ENCODE data around the gene ITPK1. TPM values are rescaled to one million over a fixed set of nuclear protein-coding genes. Genes with fewer than 3 reads are reported as not detected.

The ITPK1 gene
- total RNA-seq, 4 donors from 2014 or later = 64.8 to 235 (median 128) TPM

GRCh38 chr14:93012506-93012905 lies 103.2 kb downstream of the ITPK1 start:
- TF ChIP-seq, protein P1, sequence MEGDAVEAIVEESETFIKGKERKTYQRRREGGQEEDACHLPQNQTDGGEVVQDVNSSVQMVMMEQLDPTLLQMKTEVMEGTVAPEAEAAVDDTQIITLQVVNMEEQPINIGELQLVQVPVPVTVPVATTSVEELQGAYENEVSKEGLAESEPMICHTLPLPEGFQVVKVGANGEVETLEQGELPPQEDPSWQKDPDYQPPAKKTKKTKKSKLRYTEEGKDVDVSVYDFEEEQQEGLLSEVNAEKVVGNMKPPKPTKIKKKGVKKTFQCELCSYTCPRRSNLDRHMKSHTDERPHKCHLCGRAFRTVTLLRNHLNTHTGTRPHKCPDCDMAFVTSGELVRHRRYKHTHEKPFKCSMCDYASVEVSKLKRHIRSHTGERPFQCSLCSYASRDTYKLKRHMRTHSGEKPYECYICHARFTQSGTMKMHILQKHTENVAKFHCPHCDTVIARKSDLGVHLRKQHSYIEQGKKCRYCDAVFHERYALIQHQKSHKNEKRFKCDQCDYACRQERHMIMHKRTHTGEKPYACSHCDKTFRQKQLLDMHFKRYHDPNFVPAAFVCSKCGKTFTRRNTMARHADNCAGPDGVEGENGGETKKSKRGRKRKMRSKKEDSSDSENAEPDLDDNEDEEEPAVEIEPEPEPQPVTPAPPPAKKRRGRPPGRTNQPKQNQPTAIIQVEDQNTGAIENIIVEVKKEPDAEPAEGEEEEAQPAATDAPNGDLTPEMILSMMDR (IDR thresholded peaks at IDR 0.05) = no peak
- no peak for TF ChIP-seq POLR2A (IDR thresholded peaks at IDR 0.05)
- TF ChIP-seq EP300 (IDR thresholded peaks at IDR 0.05; ENCODE audit: low read depth) = no peak
- TF ChIP-seq POLR2AphosphoS5 (IDR thresholded peaks at IDR 0.05) = no peak
- no peak for DNase-seq
- no peaks in the 10 kb centered on the region for H3K9me3 ChIP-seq
- H3K4me3 ChIP-seq = no peak overlapping the region
- in situ Hi-C loops (cut with MboI; ENCODE audit: low pct_ligation_motif_present in 1 of 4, low pct_unique_long_range_greater_than_20kb in 1 of 4, low sequenced_read_pairs in 3 of 4) (no loop called here), intact Hi-C loops (cut with DNase I; ENCODE audit: low total_unique reads) (no loop called here)
- WGBS, 2 donors (ENCODE audit: low coverage in 1 of 2) = 69% methylated on average over 7 of the region's 7 CpGs; no CpG with 5 or more reads in 1 of the 2 donors
- H3K27me3 ChIP-seq = no peaks in the 10 kb centered on the region
- H3K4me1 ChIP-seq = peaks cover 25 to 48% (median 43%) of the 10 kb centered on the region in 4 donors
- H3K27ac ChIP-seq = peak overlapping the region in 3 of 4 donors; percentile 29 to 48 (median 46)
- H3K36me3 ChIP-seq = no peaks in the 10 kb centered on the region

- in situ Hi-C loops (cut with MboI; ENCODE audit: low pct_ligation_motif_present in 1 of 4, low pct_unique_long_range_greater_than_20kb in 1 of 4, low sequenced_read_pairs in 3 of 4) (no loop called here), intact Hi-C loops (cut with DNase I; ENCODE audit: low total_unique reads) (no loop called here)
- H3K27ac ChIP-seq = peak overlapping the region in 3 of 4 donors; percentile 29 to 48 (median 46)
- no peak for DNase-seq
- no peaks in the 10 kb centered on the region for H3K27me3 ChIP-seq
- 40 to 81% methylated on average over 2 to 22 of the region's 22 CpGs for WGBS, 2 donors (ENCODE audit: low coverage in 1 of 2)
- H3K4me1 ChIP-seq = peaks cover 32 to 55% (median 49%) of the 10 kb centered on the region in 4 donors
- TF ChIP-seq POLR2AphosphoS5 (IDR thresholded peaks at IDR 0.05) = no peak
- no peak for TF ChIP-seq POLR2A (IDR thresholded peaks at IDR 0.05)
- TF ChIP-seq, protein P1 (IDR thresholded peaks at IDR 0.05) = no peak
- no peak for TF ChIP-seq EP300 (IDR thresholded peaks at IDR 0.05; ENCODE audit: low read depth)
- H3K4me3 ChIP-seq = no peak overlapping the region
- H3K36me3 ChIP-seq = no peaks in the 10 kb centered on the region
- H3K9me3 ChIP-seq = no peaks in the 10 kb centered on the region
These were observed 103.9 kb downstream of the ITPK1 start for GRCh38 chr14:93011650-93012325.

GRCh38 chr14:93011141-93011529 lies 104.6 kb downstream of the ITPK1 start:
- WGBS, 2 donors (ENCODE audit: low coverage in 1 of 2) = 87% methylated on average over 7 of the region's 10 CpGs; no CpG with 5 or more reads in 1 of the 2 donors
- no peaks in the 10 kb centered on the region for H3K27me3 ChIP-seq
- peaks cover 34 to 62% (median 55%) of the 10 kb centered on the region in 4 donors for H3K4me1 ChIP-seq
- TF ChIP-seq EP300 (IDR thresholded peaks at IDR 0.05; ENCODE audit: low read depth) = no peak
- TF ChIP-seq POLR2AphosphoS5 (IDR thresholded peaks at IDR 0.05) = no peak
- no peak for TF ChIP-seq POLR2A (IDR thresholded peaks at IDR 0.05)
- TF ChIP-seq, protein P1 (IDR thresholded peaks at IDR 0.05) = no peak
- in situ Hi-C loops (cut with MboI; ENCODE audit: low pct_ligation_motif_present in 1 of 4, low pct_unique_long_range_greater_than_20kb in 1 of 4, low sequenced_read_pairs in 3 of 4) (no loop called here), intact Hi-C loops (cut with DNase I; ENCODE audit: low total_unique reads) (no loop called here)
- no peaks in the 10 kb centered on the region for H3K9me3 ChIP-seq
- no peaks in the 10 kb centered on the region for H3K36me3 ChIP-seq
- H3K4me3 ChIP-seq = no peak overlapping the region
- no peak for DNase-seq
- peak overlapping the region in 3 of 4 donors; percentile 29 to 48 (median 46) for H3K27ac ChIP-seq

GRCh38 chr14:93010522-93011140 lies 105.1 kb downstream of the ITPK1 start:
- H3K27ac ChIP-seq = peak overlapping the region in 2 of 4 donors; percentile 35 to 49
- intact Hi-C loops (cut with DNase I; ENCODE audit: low total_unique reads) = no loop called here

More at GRCh38 chr14:93010522-93011140, 105.1 kb downstream of the ITPK1 start:
- no peaks in the 10 kb centered on the region for H3K27me3 ChIP-seq
- DNase-seq = no peak
- no peaks in the 10 kb centered on the region for H3K9me3 ChIP-seq
- WGBS, 2 donors (ENCODE audit: low coverage in 1 of 2) = 82 to 92% methylated on average over 2 to 13 of the region's 13 CpGs
- no peak overlapping the region for H3K4me3 ChIP-seq
- H3K4me1 ChIP-seq = peaks cover 34 to 67% (median 57%) of the 10 kb centered on the region in 4 donors
- in situ Hi-C loops (cut with MboI; ENCODE audit: low pct_ligation_motif_present in 1 of 4, low pct_unique_long_range_greater_than_20kb in 1 of 4, low sequenced_read_pairs in 3 of 4) = no loop called here
- TF ChIP-seq, protein P1 (IDR thresholded peaks at IDR 0.05) = no peak
- TF ChIP-seq POLR2A (IDR thresholded peaks at IDR 0.05) (no peak), POLR2AphosphoS5 (IDR thresholded peaks at IDR 0.05) (no peak), EP300 (IDR thresholded peaks at IDR 0.05; ENCODE audit: low read depth) (no peak)
- H3K36me3 ChIP-seq = no peaks in the 10 kb centered on the region

Data from transverse colon (tissue), 4 donors.